Measurements from ENCODE around the gene MRPL14.

Gene MRPL14

DNA sequence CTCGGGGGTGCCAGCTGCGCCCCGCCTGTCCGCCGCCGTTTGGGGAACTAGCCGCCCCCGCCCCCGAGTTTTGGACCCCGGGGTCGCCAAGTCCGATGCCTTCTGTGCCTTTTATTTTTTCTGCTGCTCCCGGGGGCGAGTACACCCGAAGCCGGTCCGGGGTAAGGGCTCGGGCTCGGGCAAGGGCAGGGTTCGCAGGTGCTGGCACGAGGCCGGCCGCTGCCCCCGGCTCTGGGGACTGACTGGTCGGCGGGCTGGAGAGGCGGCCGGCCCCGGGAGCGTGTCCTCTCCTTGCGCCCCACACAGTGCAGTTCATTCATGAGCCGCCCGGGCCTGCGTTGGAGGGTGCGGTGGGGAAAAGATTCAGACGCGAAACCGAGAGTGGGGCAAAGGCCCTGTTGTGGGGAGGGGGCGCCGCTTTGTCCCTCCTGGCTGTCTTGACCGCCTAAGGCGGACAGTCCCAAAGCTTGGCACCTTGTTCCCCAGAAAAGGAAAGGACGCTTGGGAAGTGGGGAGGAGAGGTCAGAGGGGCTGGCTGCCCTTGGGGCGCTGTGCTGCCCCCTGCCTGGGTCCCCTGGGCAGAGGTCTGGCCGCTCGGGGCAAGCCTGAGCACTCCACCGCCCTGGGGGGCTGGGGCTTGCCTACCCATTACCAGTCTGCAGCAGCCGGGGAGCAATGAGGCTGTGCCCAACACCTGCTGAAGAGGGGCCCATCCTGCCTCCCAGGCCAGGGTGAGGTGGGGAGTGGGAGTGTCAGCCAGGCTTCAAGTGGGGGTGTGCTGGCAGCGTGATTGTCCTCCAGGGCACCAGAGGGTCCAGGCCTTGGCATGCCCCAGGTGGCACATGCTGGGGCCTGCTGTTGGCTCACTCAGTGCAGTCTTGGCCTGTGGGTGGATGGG is 1.0 kb upstream of the MRPL14 start:
- no peak for DNase-seq (ENCODE audit: low read depth)
- TF ChIP-seq CTCF (IDR thresholded peaks at IDR 0.05; ENCODE audit: control insufficient read depth, insufficient read depth, low read depth, low read length, missing control alignments) = no peak
- peak overlapping the region; percentile 65 for H3K4me3 ChIP-seq (ENCODE audit: control insufficient read depth, low read depth, low read length)

GRCh38 chr6:44126320-44127149 is 717 bp downstream of the MRPL14 start:
- H3K4me3 ChIP-seq (ENCODE audit: control insufficient read depth, low read depth, low read length) = peak overlapping the region; percentile 79
- DNase-seq (ENCODE audit: low read depth) = no peak
- no peak for TF ChIP-seq CTCF (IDR thresholded peaks at IDR 0.05; ENCODE audit: control insufficient read depth, insufficient read depth, low read depth, low read length, missing control alignments)

GRCh38 chr6:44123544-44123943 is 3.7 kb downstream of the MRPL14 start:
- H3K4me3 ChIP-seq (ENCODE audit: control insufficient read depth, low read depth, low read length) = no peak overlapping the region
- no peak for DNase-seq (ENCODE audit: low read depth)
- TF ChIP-seq CTCF (IDR thresholded peaks at IDR 0.05; ENCODE audit: control insufficient read depth, insufficient read depth, low read depth, low read length, missing control alignments) = no peak

DNA sequence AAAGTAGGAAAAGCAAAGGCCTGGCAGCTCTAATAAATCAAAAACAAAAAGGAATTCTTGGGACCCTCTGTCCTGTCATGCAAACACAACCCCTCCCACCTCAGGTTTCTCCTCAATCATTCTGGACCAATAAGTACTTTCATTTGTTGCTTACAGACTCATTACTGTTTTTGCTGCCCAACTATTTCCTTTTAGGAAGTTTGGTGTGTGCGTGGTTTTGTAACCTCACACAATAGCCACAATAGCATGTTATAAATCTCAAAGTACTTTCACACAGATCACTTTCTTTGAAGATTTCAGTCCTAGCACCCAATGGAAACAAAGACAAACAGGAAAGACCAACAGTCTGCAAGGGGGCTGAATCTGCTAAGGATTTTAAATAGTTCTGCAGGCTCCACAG is 4.5 kb downstream of the MRPL14 start:
- no peak for DNase-seq (ENCODE audit: low read depth)
- H3K4me3 ChIP-seq (ENCODE audit: control insufficient read depth, low read depth, low read length) = no peak overlapping the region
- TF ChIP-seq CTCF (IDR thresholded peaks at IDR 0.05; ENCODE audit: control insufficient read depth, insufficient read depth, low read depth, low read length, missing control alignments) = no peak

- no peak for DNase-seq (ENCODE audit: low read depth)
- H3K4me3 ChIP-seq (ENCODE audit: control insufficient read depth, low read depth, low read length) = no peak overlapping the region
- TF ChIP-seq CTCF (IDR thresholded peaks at IDR 0.05; ENCODE audit: control insufficient read depth, insufficient read depth, low read depth, low read length, missing control alignments) = no peak
These were observed 6.4 kb downstream of the MRPL14 start for GRCh38 chr6:44120692-44121443.

GRCh38 chr6:44119704-44120262 is 7.5 kb downstream of the MRPL14 start:
- TF ChIP-seq CTCF (IDR thresholded peaks at IDR 0.05; ENCODE audit: control insufficient read depth, insufficient read depth, low read depth, low read length, missing control alignments) = no peak
- no peak overlapping the region for H3K4me3 ChIP-seq (ENCODE audit: control insufficient read depth, low read depth, low read length)
- no peak for DNase-seq (ENCODE audit: low read depth)

Measured in AG09309 (cell line).